Thyroid gland (tissue), 4 donors: Measurements from ENCODE around the gene SCYGR8. TPM values are rescaled to one million over a fixed set of nuclear protein-coding genes. Genes with fewer than 3 reads are reported as not detected.

ENCODE experiments used
- DNase-seq, 2 donors: peaks; one replicate each; pipeline ENCODE4 v3.0.0-alpha.2; 2019
- H3K27ac ChIP-seq, 3 donors: fragments of 200-600 bp; sonication (generic); 1 replicate in 2 of 3; 2 replicates in 1 of 3; pipeline ENCODE4 v1.5.1; 2016 to 2019; ENCODE audit warnings: mild to moderate bottlenecking in 1 of 3, moderate library complexity in 1 of 3
- H3K27me3 ChIP-seq: fragments of 200-600 bp; sonication (generic); one replicate; pipeline ENCODE4 v1.5.1; 2019
- H3K36me3 ChIP-seq, 2 donors: fragments of 200-600 bp; sonication (generic); one replicate each; pipeline ENCODE4 v1.5.1; 2016 to 2019
- H3K4me1 ChIP-seq, 2 donors: fragments of 200-600 bp; sonication (generic); one replicate each; pipeline ENCODE4 v1.5.1; 2017 to 2019
- H3K4me3 ChIP-seq, 3 donors: fragments of 200-600 bp; sonication (generic); replicated peaks in 1 of 3; 1 replicate in 2 of 3; 2 replicates in 1 of 3; pipeline ENCODE4 v1.5.1; 2016; ENCODE audit warnings: mild to moderate bottlenecking in 1 of 3
- H3K9me3 ChIP-seq: fragments of 200-600 bp; sonication (generic); one replicate; pipeline ENCODE4 v1.5.1; 2017
- CTCF ChIP-seq, 6 experiments: fragments of 200-600 bp in 3 of 6; fragments of 450-650 bp in 3 of 6; sonication (generic) in 3 of 6; IDR thresholded peaks; one replicate each; pipeline ENCODE4 v1.5.1; 2016 to 2019; ENCODE audit warnings: antibody characterized with exemption in 6 of 6, mild to moderate bottlenecking in 2 of 6, inconsistent platforms in 1 of 6, moderate library complexity in 1 of 6
- POLR2A ChIP-seq, 2 donors: fragments of 450-650 bp; IDR thresholded peaks; one replicate each; pipeline ENCODE4 v1.6.1; 2017; ENCODE audit warnings: antibody characterized with exemption in 2 of 2, mild to moderate bottlenecking in 2 of 2, moderate library complexity in 1 of 2
- WGBS, 2 donors: methylation state at CpG; one replicate each; pipeline ENCODE4 v1.1.5; 2017; 5-methylcytosine and 5-hydroxymethylcytosine counted together
- intact Hi-C: fragments of 100-400 bp; cut with DNase I; formaldehyde crosslinking; loops from one replicate; pipeline ENCODE4 v1.15.1; 2023
- total RNA-seq, 4 donors: library from RNA; depleted of rRNA; stranded (reverse); fragments of >200 nt; gene quantifications; one replicate each; pipeline ENCODE4 v1.2.3, GENCODE V29; 2016

The SCYGR8 gene
- total RNA-seq, 4 donors from 2014 or later: not detected

- no peak for DNase-seq
- Histone ChIP-seq H3K4me1 (peaks cover 0 to 3% of the 10 kb centered on the region in 2 donors), H3K9me3 (no peaks in the 10 kb centered on the region), H3K36me3 (no peaks in the 10 kb centered on the region), H3K27me3 (no peaks in the 10 kb centered on the region), H3K27ac (peak overlapping the region in 1 of 3 donors; percentile 7), H3K4me3 (no peak overlapping the region)
- WGBS, 2 donors: 54 to 56% methylated on average over 4 of the region's 4 CpGs
- intact Hi-C loops: loop anchor here (5.0 to 10.0 kb wide), 2 partner anchors 109 to 351 kb away; no protein-coding TSS in a partner anchor
- TF ChIP-seq CTCF (IDR thresholded peaks at IDR 0.05) (no peak), POLR2A (IDR thresholded peaks at IDR 0.05) (no peak)
Observed at GRCh38 chr2:227765788-227766372, 20.2 kb downstream of the SCYGR8 start.

- WGBS, 2 donors: 24 to 27% methylated on average over 11 of the region's 11 CpGs
- H3K9me3 ChIP-seq: no peaks in the 10 kb centered on the region
- intact Hi-C loops: loop anchor here (5.0 to 10.0 kb wide), 2 partner anchors 109 to 352 kb away; no protein-coding TSS in a partner anchor
- TF ChIP-seq CTCF (IDR thresholded peaks at IDR 0.05) (peak; percentile 61 to 88 (median 78)), POLR2A (IDR thresholded peaks at IDR 0.05) (no peak)
- peaks cover 0 to 3% of the 10 kb centered on the region in 2 donors for H3K4me1 ChIP-seq
- peak; percentile 78 to 82 for DNase-seq
- no peak overlapping the region for H3K27ac ChIP-seq
- no peak overlapping the region for H3K4me3 ChIP-seq
- no peaks in the 10 kb centered on the region for H3K36me3 ChIP-seq
- H3K27me3 ChIP-seq: no peaks in the 10 kb centered on the region
Observed at GRCh38 chr2:227766373-227766883, 20.7 kb downstream of the SCYGR8 start.

- Histone ChIP-seq H3K4me3 (no peak overlapping the region), H3K4me1 (peaks cover 0 to 3% of the 10 kb centered on the region in 2 donors), H3K9me3 (no peaks in the 10 kb centered on the region), H3K27ac (no peak overlapping the region), H3K36me3 (no peaks in the 10 kb centered on the region), H3K27me3 (no peaks in the 10 kb centered on the region)
- DNase-seq: no peak
- 90 to 91% methylated on average over 22 of the region's 22 CpGs for WGBS, 2 donors
- intact Hi-C loops: loop anchor here (5.0 to 10.0 kb wide), 2 partner anchors 111 to 353 kb away; no protein-coding TSS in a partner anchor
- no peak for TF ChIP-seq CTCF (IDR thresholded peaks at IDR 0.05)
- no peak for TF ChIP-seq POLR2A (IDR thresholded peaks at IDR 0.05)
Observed at GRCh38 chr2:227767830-227768229, 22.1 kb downstream of the SCYGR8 start.

- intact Hi-C loops: loop anchor here (10.0 kb wide), 1 partner anchor 93 kb away; no protein-coding TSS in a partner anchor
- Histone ChIP-seq H3K4me3 (no peak overlapping the region), H3K27ac (no peak overlapping the region), H3K4me1 (no peaks in the 10 kb centered on the region), H3K9me3 (no peaks in the 10 kb centered on the region), H3K36me3 (no peaks in the 10 kb centered on the region), H3K27me3 (no peaks in the 10 kb centered on the region)
- WGBS, 2 donors: 62 to 68% methylated on average over 5 of the region's 5 CpGs
- TF ChIP-seq POLR2A (IDR thresholded peaks at IDR 0.05) (no peak), CTCF (IDR thresholded peaks at IDR 0.05) (no peak)
- DNase-seq: no peak
Observed at GRCh38 chr2:227772197-227772661, 26.5 kb downstream of the SCYGR8 start.

GRCh38 chr2:227772932-227773331, 27.2 kb downstream of the SCYGR8 start:
- Histone ChIP-seq H3K27ac (no peak overlapping the region), H3K4me3 (no peak overlapping the region)
- intact Hi-C loops: loop anchor here (10.0 kb wide), 1 partner anchor 92 kb away; no protein-coding TSS in a partner anchor

More at GRCh38 chr2:227772932-227773331, 27.2 kb downstream of the SCYGR8 start:
- Histone ChIP-seq H3K27me3 (no peaks in the 10 kb centered on the region), H3K36me3 (no peaks in the 10 kb centered on the region), H3K4me1 (no peaks in the 10 kb centered on the region), H3K9me3 (no peaks in the 10 kb centered on the region)
- WGBS, 2 donors: 63 to 75% methylated on average over 2 of the region's 2 CpGs
- no peak for TF ChIP-seq POLR2A (IDR thresholded peaks at IDR 0.05)
- no peak for TF ChIP-seq CTCF (IDR thresholded peaks at IDR 0.05)
- no peak for DNase-seq
